Esophagus squamous epithelium (tissue), 4 donors: ENCODE measurements around the gene PLCH2.
"Not testable (repeated sequence)": the region's sequence is repeated elsewhere in the genome, so short reads cannot be mapped to it uniquely, and the experiment has no call there.

Source experiments
- POLR2A ChIP-seq, 4 donors: fragments of 450-650 bp; IDR thresholded peaks; one replicate each; pipeline ENCODE4 v1.6.1; 2017; ENCODE audit warnings: antibody characterized with exemption in 4 of 4, mild to moderate bottlenecking in 4 of 4, moderate library complexity in 3 of 4
- TF ChIP-seq, protein P1 (sequence below), 6 experiments: fragments of 450-650 bp in 4 of 6; fragments of 200-600 bp in 2 of 6; sonication (generic) in 2 of 6; IDR thresholded peaks; one replicate each; pipeline ENCODE4 v1.5.1; 2016 to 2019; ENCODE audit warnings: antibody characterized with exemption in 6 of 6, mild to moderate bottlenecking in 4 of 6, moderate library complexity in 4 of 6

- not testable (repeated sequence) for TF ChIP-seq POLR2A (IDR thresholded peaks at IDR 0.05)
- TF ChIP-seq, protein P1, sequence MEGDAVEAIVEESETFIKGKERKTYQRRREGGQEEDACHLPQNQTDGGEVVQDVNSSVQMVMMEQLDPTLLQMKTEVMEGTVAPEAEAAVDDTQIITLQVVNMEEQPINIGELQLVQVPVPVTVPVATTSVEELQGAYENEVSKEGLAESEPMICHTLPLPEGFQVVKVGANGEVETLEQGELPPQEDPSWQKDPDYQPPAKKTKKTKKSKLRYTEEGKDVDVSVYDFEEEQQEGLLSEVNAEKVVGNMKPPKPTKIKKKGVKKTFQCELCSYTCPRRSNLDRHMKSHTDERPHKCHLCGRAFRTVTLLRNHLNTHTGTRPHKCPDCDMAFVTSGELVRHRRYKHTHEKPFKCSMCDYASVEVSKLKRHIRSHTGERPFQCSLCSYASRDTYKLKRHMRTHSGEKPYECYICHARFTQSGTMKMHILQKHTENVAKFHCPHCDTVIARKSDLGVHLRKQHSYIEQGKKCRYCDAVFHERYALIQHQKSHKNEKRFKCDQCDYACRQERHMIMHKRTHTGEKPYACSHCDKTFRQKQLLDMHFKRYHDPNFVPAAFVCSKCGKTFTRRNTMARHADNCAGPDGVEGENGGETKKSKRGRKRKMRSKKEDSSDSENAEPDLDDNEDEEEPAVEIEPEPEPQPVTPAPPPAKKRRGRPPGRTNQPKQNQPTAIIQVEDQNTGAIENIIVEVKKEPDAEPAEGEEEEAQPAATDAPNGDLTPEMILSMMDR (IDR thresholded peaks at IDR 0.05): not testable (repeated sequence)
Measured at GRCh38 chr1:2550309-2550861, 74.3 kb downstream of the PLCH2 start.
